ENCODE measurements around the gene SIGLEC12.

SIGLEC12 gene

DNA sequence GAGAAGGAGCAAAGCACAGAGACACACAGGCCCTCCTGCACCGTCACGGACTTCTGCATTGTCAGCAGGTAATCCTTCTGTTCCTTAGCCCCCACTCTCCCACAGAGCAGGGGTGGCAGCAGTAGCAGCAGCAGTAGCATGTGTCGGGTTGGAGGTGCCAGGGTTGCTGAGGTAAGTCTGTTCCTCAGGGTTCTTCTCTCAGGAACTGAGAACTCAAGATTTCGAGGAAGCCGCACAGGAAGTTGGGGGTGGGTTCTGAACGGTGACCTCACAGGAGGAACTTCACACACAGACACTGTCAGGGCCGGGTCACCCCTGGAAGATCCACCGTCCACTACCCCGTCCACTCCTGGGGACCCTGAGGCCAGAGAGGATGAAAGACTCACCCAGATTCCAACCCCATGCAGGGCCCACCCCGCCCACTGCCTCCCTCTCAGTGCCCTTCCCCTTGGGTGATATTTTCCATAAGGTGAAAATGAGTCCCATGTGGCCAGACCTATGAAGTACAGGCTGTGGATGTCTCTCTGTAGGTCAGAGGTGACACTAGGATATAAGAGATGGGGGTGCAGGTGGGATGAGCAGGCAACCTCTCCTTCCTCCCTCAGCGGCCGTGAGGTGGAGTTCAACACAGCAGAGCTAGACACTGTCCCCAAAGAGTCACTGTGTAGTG lies at the start of gene SIGLEC12:
TSS of gene SIGLEC12 (minus strand) at position 207 of the 670 bp plus-strand sequence. CDS start at position 140, 67 bp downstream.
- DNase-seq, result no peak

DNA sequence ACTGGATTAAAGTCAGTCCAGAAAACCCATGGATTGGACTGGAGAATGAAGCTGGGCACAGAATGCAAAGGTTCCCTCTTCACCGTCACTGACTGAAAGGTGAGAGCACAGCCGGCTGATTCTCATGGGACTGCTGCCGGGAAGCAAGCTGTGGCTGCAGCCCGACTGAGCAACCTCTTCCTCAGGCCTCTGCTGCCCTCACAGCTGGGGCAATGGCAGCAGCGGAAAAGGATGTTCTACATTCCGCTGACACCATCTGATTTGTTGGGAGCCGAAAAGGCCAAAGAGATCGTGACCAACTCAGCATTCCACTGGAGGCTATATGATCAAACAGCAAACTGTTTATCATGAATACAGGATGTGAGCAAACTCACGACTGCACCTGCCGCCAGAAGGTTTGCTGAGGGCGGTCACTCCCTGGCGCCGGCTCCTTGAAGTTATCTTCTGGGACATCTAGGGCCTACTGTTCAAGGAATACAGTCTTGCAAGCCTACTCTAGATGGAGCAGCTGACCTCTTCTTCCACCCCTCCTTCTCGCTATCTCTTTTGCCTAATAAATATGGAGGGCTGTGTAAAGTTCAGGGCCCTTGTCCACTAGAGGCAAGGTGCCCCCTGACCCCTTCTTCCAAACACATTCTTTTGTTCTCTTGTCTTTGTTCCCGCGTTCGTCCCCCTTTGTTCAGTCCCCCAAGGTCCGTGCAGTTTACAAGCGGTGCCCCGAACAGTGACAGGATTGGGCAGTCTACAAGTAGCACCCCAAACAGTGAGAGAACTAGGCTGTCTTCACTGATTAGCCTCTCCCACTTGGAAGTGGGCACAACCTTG lies 49.5 kb upstream of the SIGLEC12 start:
- DNase-seq, result no peak

- no peak for DNase-seq
Measured at GRCh38 chr19:51549533-51550324, 48.1 kb upstream of the SIGLEC12 start.

DNA sequence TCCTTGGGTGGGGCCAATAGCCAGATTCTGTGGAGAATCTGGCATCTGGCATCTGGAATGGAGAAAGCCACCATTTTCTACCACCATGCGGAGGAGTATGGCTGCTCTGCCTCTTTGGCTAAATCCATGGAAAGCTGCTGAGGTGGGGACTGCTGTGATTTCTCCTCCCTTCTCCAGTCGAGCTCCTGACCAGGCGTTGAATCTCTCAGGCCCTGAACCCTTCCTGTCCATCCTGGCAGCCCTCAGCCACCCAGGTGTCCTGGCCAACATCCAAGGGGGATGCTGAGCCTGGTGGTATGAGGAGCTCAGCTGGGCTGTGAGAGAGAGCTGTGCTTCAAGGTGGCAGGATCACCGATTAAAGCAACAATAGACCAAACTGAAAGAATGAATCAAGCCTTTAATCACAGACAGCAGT lies 47.3 kb upstream of the SIGLEC12 start:
- DNase-seq, result no peak

GRCh38 chr19:51548213-51548651 lies 46.6 kb upstream of the SIGLEC12 start:
- no peak for DNase-seq

DNA sequence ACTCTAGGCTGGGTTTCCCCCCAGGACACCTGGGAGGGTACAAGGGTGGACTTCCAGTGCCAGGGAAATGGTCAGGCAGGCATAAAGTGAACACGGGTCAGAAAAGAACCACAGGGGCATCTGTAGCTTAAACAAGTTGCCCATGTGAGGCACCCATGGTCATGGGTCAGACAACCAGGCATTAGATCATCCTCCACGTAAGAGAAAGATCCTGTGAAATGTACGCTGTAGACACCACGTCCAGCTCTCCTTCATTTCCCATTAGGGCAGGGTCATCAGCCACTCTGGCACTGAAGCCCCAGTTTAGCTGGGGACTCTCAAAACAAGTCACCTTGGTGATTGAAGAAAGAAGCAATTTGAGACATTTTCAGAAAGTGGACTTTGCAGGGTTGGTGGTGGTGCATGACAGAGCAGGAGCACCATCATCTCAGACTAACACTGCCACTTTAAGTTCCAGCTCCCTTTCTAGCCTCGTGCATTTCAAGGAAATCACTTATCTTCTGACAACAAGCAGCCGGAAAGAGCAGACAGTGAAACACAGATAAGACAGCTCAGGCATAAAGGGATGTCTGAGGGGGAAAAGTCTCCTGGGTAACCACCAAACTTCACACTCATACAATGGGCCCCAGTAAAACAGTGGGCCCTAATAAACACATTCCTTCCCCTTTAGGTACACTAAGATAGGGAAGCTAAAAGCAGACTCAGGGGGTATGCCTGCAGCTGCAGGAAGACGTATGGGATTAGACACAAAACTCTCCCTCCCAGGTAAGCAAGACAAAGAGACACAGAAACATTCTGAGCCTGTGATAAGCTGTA lies 46.0 kb upstream of the SIGLEC12 start:
- DNase-seq, result no peak

DNA sequence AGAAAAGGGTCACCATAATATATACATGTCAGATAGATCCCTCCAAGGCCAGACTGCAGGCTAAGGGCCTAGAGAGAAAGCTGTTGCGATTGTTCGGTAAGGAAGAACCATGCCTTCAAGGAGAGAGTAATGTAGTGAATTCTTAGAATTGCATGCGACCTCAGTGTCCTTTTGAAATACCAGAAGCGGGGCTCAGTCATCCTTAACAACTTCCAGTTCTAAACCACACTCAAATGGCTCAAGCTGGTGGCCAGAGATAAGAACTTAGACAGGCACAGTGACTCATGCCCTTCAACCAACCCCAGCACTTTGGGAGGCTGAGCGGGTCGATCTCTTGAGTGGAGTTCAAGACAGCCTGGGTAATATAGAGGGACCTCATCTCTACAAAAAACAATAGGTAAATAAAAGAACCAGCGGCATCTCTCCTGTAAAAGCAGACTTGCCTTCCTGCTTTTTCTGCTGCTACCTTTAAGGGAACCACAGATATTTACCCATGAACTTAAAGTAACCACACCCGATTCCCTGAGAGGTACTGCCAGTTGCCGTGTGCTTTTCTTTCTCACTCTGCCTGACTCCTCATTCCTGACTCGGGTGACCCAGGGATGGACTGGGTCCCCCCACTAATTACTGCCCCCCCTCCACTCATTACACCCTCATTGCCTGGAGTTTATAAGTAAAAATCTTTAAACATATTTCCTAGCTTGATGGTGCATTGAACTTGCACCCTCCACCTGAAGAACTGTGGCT lies 45.2 kb upstream of the SIGLEC12 start:
- DNase-seq, result no peak

GRCh38 chr19:51546107-51546649 lies 44.6 kb upstream of the SIGLEC12 start:
- DNase-seq, result no peak

GRCh38 chr19:51544038-51544437 lies 42.4 kb upstream of the SIGLEC12 start:
- DNase-seq, result no peak

DNA sequence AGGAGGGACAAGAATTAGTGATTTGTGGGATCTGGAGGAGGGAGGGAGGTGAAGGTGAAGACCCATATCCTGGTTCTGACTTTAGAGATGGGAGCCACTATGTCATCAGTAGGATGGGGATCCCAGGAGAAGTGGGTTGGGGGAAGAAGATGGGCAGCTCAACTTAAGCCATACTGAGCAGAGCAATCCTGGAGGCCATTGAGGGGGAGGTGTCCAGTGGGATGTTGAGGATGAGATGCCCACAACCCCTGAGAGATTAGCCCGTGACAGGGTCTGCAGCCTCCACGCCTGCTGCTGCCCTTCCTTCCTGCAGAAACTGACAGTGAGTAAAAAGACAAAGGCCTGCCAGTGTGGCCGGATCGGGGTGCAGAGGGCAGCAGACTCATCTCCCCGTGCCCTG lies 41.1 kb upstream of the SIGLEC12 start:
- no peak for DNase-seq

DNA sequence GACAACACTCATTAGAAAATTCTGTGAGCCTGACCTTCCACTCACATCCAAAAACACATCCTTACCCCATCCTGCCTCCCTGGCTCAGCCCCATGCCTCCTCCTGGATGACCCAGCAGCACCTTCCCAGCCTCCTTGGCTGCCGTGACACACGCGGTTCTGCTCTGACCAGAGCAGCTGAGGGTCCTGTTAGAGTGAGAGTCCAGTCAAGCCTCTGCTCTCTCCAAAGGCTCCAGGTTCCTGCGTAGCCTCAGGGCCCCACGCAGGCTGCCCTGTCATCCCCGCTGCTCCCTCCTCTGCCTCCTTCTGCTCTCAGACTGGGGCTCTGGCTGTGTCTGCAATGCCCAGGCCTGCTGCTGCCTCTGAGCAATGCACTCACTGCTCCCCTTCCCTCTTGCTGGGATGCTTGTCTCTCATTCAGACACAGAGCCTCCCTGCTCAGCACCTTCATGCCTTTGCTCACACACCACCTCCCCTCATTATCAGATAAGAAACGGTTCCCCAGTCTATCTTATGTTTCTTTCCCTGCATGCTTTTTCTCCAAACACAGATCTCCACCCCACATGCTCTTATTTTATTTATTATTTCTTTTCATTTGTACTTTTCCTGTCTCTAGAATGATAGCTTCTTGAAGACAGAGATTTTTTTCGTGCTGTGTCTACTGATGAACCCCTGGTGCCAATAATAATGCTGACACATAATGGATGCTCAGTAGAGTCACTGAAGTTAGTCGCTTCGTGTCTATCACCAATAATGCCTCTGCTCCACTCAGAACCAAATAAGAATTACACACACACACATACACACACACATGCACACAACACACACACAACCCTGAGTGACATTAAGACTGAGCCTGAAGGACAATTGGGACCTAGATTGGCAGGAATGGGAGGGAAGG lies 40.1 kb upstream of the SIGLEC12 start:
- DNase-seq, result no peak

- no peak for DNase-seq
Measured at GRCh38 chr19:51539821-51540366, 38.3 kb upstream of the SIGLEC12 start.

DNA sequence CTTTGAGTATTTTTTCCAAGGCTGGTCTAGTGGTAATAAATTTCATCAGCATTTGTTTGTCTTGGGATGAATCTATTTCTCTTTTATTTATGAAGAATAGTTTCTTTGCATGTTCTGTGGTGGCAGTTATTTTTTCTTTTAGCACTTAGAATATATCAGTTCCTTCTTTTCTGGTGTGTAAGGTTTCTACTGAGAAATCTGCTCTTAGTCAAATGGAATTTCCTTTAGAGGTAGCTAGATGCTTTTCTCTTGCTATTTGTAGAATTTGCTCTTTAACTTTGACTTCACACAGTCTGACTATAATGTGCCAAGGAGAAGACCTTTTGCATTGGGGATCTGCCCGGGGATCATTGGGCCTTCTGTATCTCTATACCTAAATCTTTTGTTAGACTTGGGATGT lies 33.9 kb upstream of the SIGLEC12 start:
- no peak for DNase-seq

DNA sequence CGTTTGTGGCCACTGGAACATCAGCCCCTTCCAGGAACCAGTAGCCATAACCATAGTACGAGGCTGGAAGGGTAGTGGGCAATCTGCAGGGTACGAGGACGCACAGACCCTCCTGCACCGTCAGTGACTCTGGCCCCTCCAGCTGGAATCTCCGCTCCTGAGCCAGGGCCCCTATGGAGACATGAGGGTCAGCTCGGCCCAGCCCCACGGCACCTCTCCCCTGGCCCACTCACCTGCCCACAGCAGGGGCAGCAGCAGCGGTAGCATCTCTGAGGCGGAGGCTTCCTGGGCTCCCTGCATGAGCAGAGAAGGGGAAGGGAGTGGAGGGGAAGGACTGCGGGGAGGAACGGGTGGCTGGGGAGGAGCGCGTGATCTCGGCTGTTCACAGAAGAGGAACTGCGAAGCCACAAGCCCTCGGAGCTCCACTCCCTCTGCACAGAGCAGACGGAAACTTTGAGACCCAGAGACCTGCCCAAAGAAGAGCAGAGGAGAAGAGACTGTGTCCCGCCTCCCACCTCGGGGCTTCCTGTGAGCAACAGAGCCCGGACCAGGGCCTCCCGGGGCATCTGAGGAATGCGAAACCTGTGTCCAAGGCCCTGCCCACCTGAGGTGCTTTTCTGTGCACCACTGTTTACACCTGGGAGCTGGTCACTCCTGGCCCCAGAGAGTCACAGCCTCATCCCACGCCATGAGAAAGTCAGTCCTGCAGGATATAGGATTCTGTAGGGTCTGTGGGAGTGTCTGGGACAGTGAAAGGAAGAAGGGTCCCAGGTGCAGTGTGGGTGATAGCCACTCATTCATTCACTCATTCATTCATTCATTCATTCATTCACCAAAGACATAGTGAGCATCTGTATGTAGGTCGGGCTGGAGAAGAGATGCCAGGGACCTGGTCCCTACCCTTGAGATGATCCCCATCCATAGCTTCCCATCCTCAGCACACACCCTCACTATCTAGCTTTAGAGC lies 30.0 kb upstream of the SIGLEC12 start, which contains the start of gene SIGLEC6:
TSS of gene SIGLEC6 (minus strand) at position 322 of the 967 bp plus-strand sequence. CDS start at position 300, 22 bp downstream.
- DNase-seq, result no peak

DNA sequence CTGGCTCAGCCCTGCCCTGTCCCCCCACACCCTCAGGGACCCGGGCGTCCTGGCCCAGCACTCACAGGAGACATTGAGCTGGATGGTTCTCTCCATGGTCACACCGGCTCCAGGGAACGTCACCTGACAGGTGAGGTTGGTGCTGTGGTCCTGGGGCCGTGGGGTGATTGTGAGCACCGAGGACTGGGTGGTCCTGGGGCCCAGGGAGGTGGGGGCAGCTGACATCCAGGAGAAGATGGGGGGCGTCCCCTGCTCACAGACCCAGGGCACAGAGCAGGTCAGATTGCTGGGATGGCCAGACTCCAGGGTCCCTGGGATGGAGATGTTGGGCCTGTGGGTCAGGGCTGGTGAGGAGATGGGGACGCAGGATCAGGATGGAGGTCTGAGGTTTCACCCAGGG lies 29.0 kb upstream of the SIGLEC12 start:
- DNase-seq, result no peak

DNA sequence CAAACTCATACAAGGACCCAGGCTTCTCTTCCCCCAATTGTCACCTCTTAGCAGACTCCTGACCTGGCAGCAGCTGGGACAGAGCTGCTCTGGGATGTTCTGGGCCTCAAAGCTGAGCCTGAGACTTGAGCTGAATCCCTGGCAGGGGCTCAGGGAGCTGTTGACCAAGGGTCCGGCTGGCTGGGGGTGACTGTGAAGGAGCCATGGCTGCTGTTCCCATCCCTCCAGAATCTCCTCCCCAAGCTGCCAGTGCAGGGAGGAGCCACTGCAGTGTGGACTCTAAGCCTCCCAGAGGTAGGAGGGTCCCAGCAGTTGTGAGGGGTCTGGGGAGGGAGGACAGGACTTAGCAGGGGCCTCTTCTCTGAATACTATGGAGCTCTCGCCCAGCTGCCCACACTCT lies 27.7 kb upstream of the SIGLEC12 start:
- no peak for DNase-seq

DNA sequence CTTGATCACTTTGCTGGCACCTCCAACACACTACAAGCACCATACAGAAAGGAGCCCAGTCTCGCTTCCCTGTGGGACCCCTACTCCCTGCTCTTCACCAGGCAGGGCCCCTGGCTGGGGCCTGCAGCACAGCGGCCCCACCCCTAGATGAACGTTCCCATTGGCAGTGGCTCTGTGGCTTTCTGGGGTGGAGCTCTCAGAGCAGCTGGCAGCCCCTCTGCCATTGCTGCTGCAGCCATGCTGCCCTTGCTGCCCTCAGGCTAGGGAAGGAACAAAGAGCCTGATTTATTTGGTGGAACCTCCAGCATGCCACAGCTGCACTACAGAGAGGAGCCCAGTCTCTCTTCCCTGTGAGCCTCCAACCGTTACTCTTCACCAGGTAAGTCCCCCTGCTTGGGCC lies 24.1 kb upstream of the SIGLEC12 start:
- no peak for DNase-seq

DNA sequence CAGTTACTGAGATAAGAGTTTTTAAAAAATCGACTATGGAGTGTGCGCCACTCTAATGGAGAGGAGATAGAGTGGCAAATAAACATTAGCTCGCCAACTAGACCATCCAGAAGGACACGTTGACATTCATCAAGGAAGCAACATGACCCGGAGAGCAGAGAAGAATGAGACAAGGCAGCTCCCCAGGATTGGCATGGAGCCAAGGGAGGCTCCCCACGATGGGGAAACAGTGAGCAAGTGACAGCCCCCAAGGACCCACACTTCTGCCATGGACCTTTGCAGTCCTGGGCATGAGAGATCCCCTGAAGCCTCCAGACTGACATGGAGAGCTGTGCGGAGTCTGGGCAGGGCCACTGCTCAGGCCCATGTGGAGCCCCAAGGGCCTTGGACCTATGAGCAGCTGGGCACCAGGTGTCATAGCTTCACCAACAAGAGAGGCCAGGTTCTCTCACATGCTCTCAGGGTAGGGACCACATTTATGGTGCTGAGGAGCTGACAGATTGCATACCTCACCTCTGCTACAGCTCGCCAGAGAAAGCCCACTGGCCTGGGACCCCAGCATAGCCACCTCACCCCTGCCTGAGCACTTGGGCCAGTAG lies 23.2 kb upstream of the SIGLEC12 start:
- DNase-seq, result no peak

All from NCI-H2081 treated with DMSO at 0.1 percent for 48 hours (cell line).